Stimulated activated CD8-positive, alpha-beta memory T cell treated with anti-CD3 and anti-CD28 coated beads, Interleukin-7, amount 100 ng/mL, for 4 hours (primary cell): ENCODE measurements around the gene ACP1.

Source experiments
- DNase-seq, 2 donors: peaks; one replicate each; pipeline ENCODE4 v3.0.0-alpha.2; 2020; ENCODE audit warnings: low read depth in 2 of 2

Gene ACP1

DNA sequence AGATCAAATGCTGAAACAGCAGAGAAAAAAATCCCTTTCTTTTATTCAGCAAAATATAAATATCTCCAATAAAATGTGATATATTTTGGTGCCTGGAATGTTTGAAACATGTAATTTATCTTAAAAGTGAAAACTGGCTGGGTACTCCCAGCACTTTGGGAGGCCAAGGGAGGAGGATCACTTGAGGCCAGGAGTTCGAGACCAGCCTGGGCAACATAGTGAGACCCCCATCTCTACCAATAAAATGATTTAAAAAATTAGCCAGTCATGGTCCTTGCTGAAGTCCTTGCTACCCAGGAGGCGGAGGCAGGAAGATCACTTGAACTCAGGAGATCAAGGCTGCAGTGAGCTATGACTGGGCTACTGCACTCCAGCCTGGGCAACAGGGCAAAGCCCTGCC is 9.6 kb upstream of the ACP1 start:
- DNase-seq: no peak

GRCh38 chr2:256094-256493 is 8.7 kb upstream of the ACP1 start:
- no peak for DNase-seq

DNA sequence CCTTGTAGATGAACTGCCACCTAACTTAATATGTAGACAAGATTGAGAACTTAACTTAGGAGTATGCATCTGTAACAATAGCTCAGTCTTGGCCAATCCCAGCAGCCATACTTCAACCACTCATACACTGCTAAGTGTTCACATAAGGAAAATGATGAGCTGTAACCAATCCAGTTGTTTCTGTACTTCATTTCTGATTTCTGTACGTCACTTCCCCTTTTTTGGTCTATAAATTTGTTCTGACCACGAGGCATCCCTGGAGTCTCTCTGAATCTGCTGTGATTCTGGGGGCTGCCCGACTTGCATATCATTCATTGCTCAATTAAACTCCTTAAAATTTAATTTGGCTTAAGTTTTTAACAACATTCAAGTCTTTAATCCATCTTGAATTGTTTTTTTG is 7.3 kb upstream of the ACP1 start:
- DNase-seq: no peak

GRCh38 chr2:257842-258241 is 6.9 kb upstream of the ACP1 start:
- DNase-seq: no peak

DNA sequence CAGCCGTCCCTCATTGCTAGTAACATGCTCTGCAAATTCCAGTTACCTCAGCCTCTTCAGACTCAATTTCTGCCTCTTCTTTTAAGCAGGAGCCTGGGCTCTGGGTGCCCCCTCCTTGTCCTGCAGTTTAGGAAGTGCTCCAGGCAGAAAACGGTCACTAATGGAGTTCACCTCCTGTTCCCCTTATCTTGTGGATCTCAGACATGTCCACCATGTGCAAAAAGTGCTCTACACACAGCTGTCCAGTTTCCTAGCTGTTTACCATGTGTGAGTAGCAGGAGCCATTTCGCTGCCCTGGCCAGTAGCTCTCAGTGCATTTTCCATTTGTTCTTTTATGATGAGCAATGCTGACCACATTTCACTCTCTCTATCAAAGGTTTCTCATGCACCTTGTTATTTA is 5.8 kb upstream of the ACP1 start:
- no peak for DNase-seq

- no peak for DNase-seq
These were observed 4.9 kb upstream of the ACP1 start for GRCh38 chr2:259789-260331.

- no peak for DNase-seq
These were observed 4.1 kb upstream of the ACP1 start for GRCh38 chr2:260507-261161.

GRCh38 chr2:262117-262516 is 2.6 kb upstream of the ACP1 start:
- no peak for DNase-seq

DNA sequence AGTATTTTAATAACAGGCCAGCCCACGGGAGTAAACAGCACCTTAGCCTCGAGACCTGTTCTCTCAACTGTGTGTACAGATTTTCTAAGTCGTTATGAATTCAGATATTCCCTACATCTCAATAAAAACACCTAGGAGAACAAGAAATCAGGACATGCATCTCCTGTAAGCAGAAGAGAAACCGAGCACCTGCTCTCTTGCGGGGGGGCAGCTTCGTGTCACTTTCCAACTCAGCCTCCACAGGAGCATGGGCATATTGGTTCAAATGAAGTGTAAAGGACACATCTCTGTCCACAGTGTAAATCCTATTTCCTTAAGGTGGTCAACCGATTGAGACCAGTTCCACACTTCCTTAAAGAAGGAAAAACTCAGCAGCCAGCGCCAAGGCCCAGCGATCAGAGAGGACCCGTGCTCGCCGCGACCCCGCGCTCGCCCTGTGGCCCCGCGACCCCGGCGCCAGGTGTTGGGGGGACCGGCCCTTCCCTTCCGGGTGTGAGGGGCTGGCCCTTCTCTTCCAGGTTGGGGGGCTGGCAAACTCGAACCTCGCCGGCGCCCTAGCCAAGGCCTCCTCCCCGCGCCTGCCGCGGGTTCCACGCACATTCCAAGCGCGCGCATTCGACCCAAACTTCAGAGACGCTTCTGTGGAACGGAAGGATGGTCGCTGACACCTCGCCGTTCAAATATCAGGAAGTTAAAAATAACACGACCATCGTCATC is 1.6 kb upstream of the ACP1 start:
- DNase-seq: peak in 1 of 2 donors; percentile 3

GRCh38 chr2:263774-264492 is 814 bp upstream of the ACP1 start, which contains the start of gene SH3YL1:
Gene SH3YL1, minus strand, starts transcription at chr2:264032. Its CDS starts 48 bp downstream, at chr2:263984.
- peak; percentile 27 to 55 for DNase-seq

GRCh38 chr2:268323-268722 is 3.6 kb downstream of the ACP1 start:
- no peak for DNase-seq

- DNase-seq: no peak
These were observed 4.7 kb downstream of the ACP1 start for GRCh38 chr2:269356-270030.

DNA sequence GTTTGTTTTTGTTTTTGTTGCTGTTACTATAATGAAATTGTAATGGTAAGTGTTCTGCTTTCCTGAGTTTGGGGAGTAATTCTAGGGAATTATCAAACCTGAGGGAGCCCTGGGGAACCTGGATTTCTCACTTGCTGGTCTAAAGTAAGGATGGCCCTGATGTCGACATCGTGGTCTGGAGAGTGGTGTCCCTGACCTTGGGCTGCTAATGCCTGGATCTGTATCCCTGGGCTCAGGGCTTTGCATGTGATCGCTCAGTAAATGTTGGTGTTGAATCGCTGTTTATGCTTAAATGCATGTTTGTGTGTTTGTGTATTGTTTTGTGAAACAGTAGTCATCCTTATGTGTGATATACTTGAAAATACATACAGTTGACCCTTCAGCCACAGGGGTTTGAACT is 6.1 kb downstream of the ACP1 start:
- no peak for DNase-seq

- DNase-seq: no peak
These were observed 7.2 kb downstream of the ACP1 start for GRCh38 chr2:271917-272316.

DNA sequence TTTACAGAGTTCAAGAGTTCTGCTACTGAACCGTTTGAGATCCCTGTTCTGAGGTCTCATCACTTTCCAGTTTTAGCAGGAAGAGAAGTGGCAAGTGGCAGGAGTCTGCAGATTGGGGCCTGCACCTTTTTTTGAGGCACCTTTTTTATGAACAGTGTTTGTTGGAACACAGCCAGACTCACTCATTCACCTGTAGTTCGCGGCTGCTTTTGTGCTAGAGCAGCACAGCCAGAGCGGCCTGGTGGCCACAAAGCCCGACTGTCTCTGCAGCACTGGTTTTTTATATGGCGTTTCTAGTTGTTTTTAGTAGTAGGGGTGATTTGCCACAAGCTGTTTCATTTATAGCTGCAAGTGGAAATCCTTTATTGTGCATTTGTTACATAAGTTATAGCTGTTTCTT is 8.6 kb downstream of the ACP1 start:
- DNase-seq: no peak

DNA sequence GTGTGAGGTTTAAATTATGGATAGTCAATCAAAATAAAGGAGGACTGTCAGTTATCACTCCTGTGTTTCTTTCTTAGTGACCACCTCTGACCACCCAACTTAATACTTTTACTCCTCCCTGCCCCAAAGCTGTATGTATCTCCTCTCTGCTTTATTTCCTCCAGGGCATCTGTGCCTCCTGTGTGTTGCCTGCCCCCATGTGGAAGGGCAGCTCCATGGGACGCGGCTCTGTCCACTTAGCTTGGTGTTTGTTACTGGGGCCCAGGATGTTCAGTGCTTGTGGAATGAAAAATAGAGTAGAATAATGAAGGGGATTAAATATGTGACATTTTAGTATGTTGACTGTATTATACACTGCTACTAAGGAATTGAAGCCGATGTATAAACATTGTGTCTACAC is 9.8 kb downstream of the ACP1 start:
- no peak for DNase-seq

- no peak for DNase-seq
These were observed 10.7 kb downstream of the ACP1 start for GRCh38 chr2:275466-275865.

DNA sequence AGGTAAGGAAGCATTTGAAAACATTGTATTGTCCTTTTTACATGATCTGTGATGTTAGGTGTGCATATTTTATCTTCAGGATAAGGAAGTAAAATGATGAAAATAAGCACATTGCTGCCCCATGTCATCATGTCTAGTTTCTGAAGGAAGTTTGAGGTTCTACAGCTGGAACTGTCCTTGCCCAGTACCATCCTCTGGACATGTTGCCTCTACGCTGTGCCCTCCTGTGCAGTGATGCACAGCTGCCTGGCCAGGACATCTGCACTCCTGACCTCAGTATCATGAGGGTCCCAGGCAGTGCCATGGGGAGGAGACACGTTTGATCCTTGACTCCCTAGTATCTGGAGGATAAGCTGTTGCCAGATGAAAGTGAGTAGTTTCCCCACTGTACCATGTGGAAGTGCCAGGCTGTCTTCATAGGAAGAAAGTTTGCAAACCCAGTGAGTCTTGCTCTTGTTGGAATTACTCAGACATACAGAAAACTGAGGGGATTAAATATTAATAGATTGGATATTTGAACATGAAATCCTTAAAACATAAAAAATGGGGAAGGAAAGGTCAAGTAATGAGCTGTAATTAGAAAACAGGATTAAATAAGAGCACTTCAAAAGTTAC is 13.7 kb downstream of the ACP1 start:
- no peak for DNase-seq

- no peak for DNase-seq
These were observed 14.2 kb downstream of the ACP1 start for GRCh38 chr2:278927-279320.

DNA sequence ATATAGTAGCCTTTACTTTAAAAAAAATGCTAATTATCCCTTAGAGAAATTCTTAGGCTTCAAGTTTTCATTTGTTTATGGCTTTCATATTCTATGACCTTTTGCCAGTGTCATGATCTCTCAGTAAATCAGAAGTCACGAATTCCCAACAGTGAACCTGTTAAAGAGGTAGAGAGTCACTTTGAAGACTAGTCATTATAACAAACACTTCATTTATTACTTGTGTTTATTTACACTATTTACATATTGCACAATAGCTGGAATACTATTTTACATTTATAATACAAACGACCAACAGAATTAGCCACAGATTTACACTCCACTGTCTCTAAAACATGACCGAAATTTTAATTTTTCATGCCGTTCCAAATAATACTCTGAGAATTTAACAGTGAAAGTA is 14.6 kb downstream of the ACP1 start:
- DNase-seq: no peak

GRCh38 chr2:279956-280649 is 15.4 kb downstream of the ACP1 start:
- DNase-seq: no peak
